Thoracic aorta (tissue), 2 donors: ENCODE data around the gene DNASE1. TPM values are rescaled to one million over a fixed set of nuclear protein-coding genes. Genes with fewer than 3 reads are reported as not detected.
"Not testable (repeated sequence)": the region's sequence is repeated elsewhere in the genome, so short reads cannot be mapped to it uniquely, and the experiment has no call there.

Experiments used
- ATAC-seq: fragments of 150-250 bp; one replicate; pipeline ENCODE4 v1.8.0; 2017; ENCODE audit warnings: low read depth; ENCODE audit not compliant: insufficient number of reproducible peaks, low FRiP score
- DNase-seq: peaks from one replicate; pipeline ENCODE4 v3.0.0-alpha.2; 2020; ENCODE audit warnings: low spot score
- H3K27ac ChIP-seq, 2 donors: fragments of 200-600 bp; sonication (generic); 1 replicate in 1 of 2; 2 replicates in 1 of 2; pipeline ENCODE4 v1.5.1; 2016; ENCODE audit warnings: mild to moderate bottlenecking in 2 of 2, moderate library complexity in 2 of 2
- H3K27me3 ChIP-seq: fragments of 200-600 bp; sonication (generic); replicated peaks from 2 replicates; pipeline ENCODE4 v1.6.0; 2016; ENCODE audit warnings: mild to moderate bottlenecking; ENCODE audit not compliant: insufficient read depth
- H3K36me3 ChIP-seq: fragments of 200-600 bp; sonication (generic); one replicate; pipeline ENCODE4 v1.5.1; 2016
- H3K4me1 ChIP-seq, 2 donors: fragments of 200-600 bp; sonication (generic); 1 replicate in 1 of 2; 2 replicates in 1 of 2; pipeline versions ENCODE4 v1.5.1 to v1.6.0; 2016; ENCODE audit warnings: low read depth in 2 of 2, mild to moderate bottlenecking in 1 of 2; ENCODE audit not compliant: control insufficient read depth in 1 of 2
- H3K4me3 ChIP-seq: fragments of 200-600 bp; sonication (generic); 2 replicates; pipeline ENCODE4 v1.5.1; 2016; ENCODE audit warnings: mild to moderate bottlenecking
- H3K9me3 ChIP-seq: fragments of 200-600 bp; sonication (generic); 2 replicates; pipeline ENCODE4 v1.5.1; 2016
- CTCF ChIP-seq: fragments of 200-600 bp; sonication (generic); IDR thresholded peaks from one replicate; pipeline ENCODE4 v1.5.1; 2019; ENCODE audit warnings: antibody characterized with exemption
- total RNA-seq, 2 donors: library from RNA; depleted of rRNA; stranded (reverse); fragments of >200 nt; gene quantifications; one replicate each; pipeline versions ENCODE4 v1.1.0 to v1.2.3, GENCODE V29; 2016

Gene DNASE1, protein sequence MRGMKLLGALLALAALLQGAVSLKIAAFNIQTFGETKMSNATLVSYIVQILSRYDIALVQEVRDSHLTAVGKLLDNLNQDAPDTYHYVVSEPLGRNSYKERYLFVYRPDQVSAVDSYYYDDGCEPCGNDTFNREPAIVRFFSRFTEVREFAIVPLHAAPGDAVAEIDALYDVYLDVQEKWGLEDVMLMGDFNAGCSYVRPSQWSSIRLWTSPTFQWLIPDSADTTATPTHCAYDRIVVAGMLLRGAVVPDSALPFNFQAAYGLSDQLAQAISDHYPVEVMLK
- total RNA-seq, result 10 to 100 TPM; 17.4 to 22.9 TPM

- DNase-seq, result no peak
- Histone ChIP-seq H3K27me3 (no peaks in the 10 kb centered on the region), H3K36me3 (peaks cover 35% of the 10 kb centered on the region), H3K27ac (no peak within 1 kb of the TSS), H3K4me1 (no peaks in the 10 kb centered on the region), H3K9me3 (no peaks in the 10 kb centered on the region), H3K4me3 (no peak within 1 kb of the TSS)
- TF ChIP-seq CTCF, result peak; percentile 52
- ATAC-seq, result no peak
Measured at GRCh38 chr16:3654249-3654991, at the start of gene DNASE1. Gene DNASE1 (plus strand): TSS chr16:3654691. CDS start chr16:3655374, 683 bp downstream.

DNA sequence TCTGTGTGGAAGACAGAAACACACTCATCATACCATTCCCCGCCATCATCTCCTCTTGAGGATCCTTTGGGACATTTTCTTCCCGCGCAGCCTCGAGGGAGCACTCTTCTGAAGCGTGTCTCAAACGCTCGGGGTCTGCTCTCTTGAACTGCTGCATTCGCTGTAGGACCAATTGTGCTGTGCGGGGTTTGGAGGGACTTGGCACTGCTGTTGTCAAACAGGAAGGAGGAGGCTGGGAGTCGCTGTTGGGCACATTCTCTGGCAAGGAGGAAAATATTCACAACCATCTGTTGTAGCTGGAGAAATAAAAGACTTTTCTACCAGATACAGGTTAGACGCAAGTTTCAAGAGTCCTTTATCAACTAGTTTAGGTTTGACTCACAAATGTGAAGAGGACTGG lies 48.0 kb upstream of the DNASE1 start:
- no peak overlapping the region for H3K27ac ChIP-seq
- no peak for TF ChIP-seq CTCF

GRCh38 chr16:3607161-3607560 lies 47.3 kb upstream of the DNASE1 start:
- H3K9me3 ChIP-seq, result no peaks in the 10 kb centered on the region
- TF ChIP-seq CTCF, result no peak
- no peak for DNase-seq

More for the DNA sequence above, 48.0 kb upstream of the DNASE1 start:
- Histone ChIP-seq H3K4me3 (no peak overlapping the region), H3K27me3 (no peaks in the 10 kb centered on the region), H3K36me3 (peaks cover 11% of the 10 kb centered on the region), H3K4me1 (peaks cover 8 to 10% of the 10 kb centered on the region in 2 donors), H3K9me3 (no peaks in the 10 kb centered on the region)
- DNase-seq (no peak), ATAC-seq (no peak)

DNA sequence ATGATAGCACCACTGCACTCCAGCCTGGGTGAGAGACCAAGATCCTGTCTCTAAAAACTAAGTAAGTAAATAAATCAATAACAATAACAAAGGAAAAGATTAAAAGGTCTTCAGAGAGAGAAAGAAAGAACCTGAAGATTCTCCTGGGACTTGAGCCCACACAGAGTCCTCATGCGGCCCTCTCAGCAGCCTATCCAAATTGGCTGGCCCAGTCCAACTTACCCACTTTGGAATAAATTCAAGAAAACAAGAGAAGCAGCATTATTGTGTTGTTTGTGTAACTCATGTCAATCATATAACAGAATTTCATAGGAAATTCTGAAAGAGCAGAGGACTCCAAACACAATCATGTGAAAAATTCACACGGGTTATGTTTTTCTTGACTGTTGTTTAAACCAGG lies 46.9 kb upstream of the DNASE1 start:
- peaks cover 9% of the 10 kb centered on the region for H3K36me3 ChIP-seq
- H3K4me3 ChIP-seq, result no peak overlapping the region
- H3K27ac ChIP-seq, result no peak overlapping the region
- no peaks in the 10 kb centered on the region for H3K27me3 ChIP-seq
- peaks cover 12 to 16% of the 10 kb centered on the region in 2 donors for H3K4me1 ChIP-seq
- DNase-seq (no peak), ATAC-seq (no peak)
- no peak for TF ChIP-seq CTCF
- no peaks in the 10 kb centered on the region for H3K9me3 ChIP-seq

More at GRCh38 chr16:3607161-3607560, 47.3 kb upstream of the DNASE1 start:
- H3K4me1 ChIP-seq, result peaks cover 8 to 12% of the 10 kb centered on the region in 2 donors
- no peak for ATAC-seq
- no peak overlapping the region for H3K27ac ChIP-seq
- peaks cover 9% of the 10 kb centered on the region for H3K36me3 ChIP-seq
- H3K4me3 ChIP-seq, result no peak overlapping the region
- no peaks in the 10 kb centered on the region for H3K27me3 ChIP-seq

- peaks cover 9% of the 10 kb centered on the region for H3K36me3 ChIP-seq
- DNase-seq, result no peak
- no peak overlapping the region for H3K4me3 ChIP-seq
- ATAC-seq, result no peak
- H3K27ac ChIP-seq, result no peak overlapping the region
- H3K27me3 ChIP-seq, result no peaks in the 10 kb centered on the region
- no peaks in the 10 kb centered on the region for H3K9me3 ChIP-seq
- TF ChIP-seq CTCF, result no peak
- H3K4me1 ChIP-seq, result peaks cover 13 to 21% of the 10 kb centered on the region in 2 donors
Measured at GRCh38 chr16:3608069-3608468, 46.4 kb upstream of the DNASE1 start.

DNA sequence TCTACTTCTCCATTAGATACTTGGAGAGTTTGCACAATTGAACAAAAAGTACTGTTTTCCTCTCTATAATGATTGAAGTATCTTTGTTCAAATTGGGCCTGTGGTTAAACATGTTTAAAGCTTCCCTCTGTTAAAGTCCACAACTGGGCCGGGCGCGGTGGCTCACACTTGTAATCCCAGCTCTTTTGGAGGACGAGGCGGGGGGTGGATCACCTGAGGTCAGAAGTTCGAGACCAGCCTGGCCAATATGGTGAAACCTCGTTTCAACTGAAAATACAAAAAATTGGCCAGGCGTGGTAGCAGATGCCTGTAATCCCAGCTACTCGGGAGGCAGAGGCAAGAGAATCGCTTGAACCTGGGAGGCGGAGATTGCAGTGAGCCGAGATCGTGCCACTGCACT lies 45.5 kb upstream of the DNASE1 start:
- H3K4me3 ChIP-seq, H3K27me3 ChIP-seq, DNase-seq, H3K36me3 ChIP-seq, H3K27ac ChIP-seq, ATAC-seq, H3K9me3 ChIP-seq: not testable (repeated sequence)
- peaks cover 13 to 21% of the 10 kb centered on the region in 2 donors for H3K4me1 ChIP-seq
